Activated T-cell treated with anti-CD3 and anti-CD28 coated beads, Interleukin-2, amount 50 U/mL, for 72 hours (primary cell): ENCODE measurements around the gene CIDEB. TPM values are rescaled to one million over a fixed set of nuclear protein-coding genes. Genes with fewer than 3 reads are reported as not detected.
A peak's percentile ranks its signal among the peaks of the same experiment; 100 is the strongest.

ENCODE experiments used
- ATAC-seq, 2 donors: fragments of 150-1000 bp; cut with Tn5 transposase; replicated peaks in 1 of 2; 2 replicates each; pipeline ENCODE4 v1.10.0; 2021; ENCODE audit warnings: moderate library complexity in 2 of 2, mild to moderate bottlenecking in 1 of 2
- DNase-seq, 2 donors: peaks; one replicate each; pipeline ENCODE4 v3.0.0; 2021 to 2022; ENCODE audit warnings: mixed read lengths in 1 of 2
- H3K27ac Mint-ChIP-seq: one replicate; pipeline ENCODE4 v1.8.0; 2022; ENCODE audit warnings: mild to moderate bottlenecking, moderate library complexity, mixed read lengths
- H3K27me3 Mint-ChIP-seq: one replicate; pipeline ENCODE4 v1.8.0; 2022; ENCODE audit warnings: low read depth, mixed read lengths
- H3K36me3 Mint-ChIP-seq, 2 donors: one replicate each; pipeline ENCODE4 v1.8.0; 2022; ENCODE audit warnings: mixed read lengths in 2 of 2, mild to moderate bottlenecking in 1 of 2; ENCODE audit not compliant: insufficient read depth in 2 of 2
- H3K4me1 Mint-ChIP-seq: one replicate; pipeline ENCODE4 v1.8.0; 2022; ENCODE audit warnings: low read depth, mixed read lengths
- H3K4me3 Mint-ChIP-seq, 2 donors: one replicate each; pipeline ENCODE4 v1.8.0; 2022; ENCODE audit warnings: mild to moderate bottlenecking in 2 of 2, mixed read lengths in 2 of 2, moderate library complexity in 2 of 2
- H3K9me3 Mint-ChIP-seq, 2 donors: one replicate each; pipeline ENCODE4 v1.8.0; 2022; ENCODE audit warnings: mixed read lengths in 2 of 2
- total RNA-seq, 2 donors: library from RNA; stranded (reverse); gene quantifications; one replicate each; pipeline ENCODE4 v1.2.3, GENCODE V29; 2022

The CIDEB gene
- total RNA-seq, 2 donors from 2014 or later = 11.6 to 12.9 TPM

DNA sequence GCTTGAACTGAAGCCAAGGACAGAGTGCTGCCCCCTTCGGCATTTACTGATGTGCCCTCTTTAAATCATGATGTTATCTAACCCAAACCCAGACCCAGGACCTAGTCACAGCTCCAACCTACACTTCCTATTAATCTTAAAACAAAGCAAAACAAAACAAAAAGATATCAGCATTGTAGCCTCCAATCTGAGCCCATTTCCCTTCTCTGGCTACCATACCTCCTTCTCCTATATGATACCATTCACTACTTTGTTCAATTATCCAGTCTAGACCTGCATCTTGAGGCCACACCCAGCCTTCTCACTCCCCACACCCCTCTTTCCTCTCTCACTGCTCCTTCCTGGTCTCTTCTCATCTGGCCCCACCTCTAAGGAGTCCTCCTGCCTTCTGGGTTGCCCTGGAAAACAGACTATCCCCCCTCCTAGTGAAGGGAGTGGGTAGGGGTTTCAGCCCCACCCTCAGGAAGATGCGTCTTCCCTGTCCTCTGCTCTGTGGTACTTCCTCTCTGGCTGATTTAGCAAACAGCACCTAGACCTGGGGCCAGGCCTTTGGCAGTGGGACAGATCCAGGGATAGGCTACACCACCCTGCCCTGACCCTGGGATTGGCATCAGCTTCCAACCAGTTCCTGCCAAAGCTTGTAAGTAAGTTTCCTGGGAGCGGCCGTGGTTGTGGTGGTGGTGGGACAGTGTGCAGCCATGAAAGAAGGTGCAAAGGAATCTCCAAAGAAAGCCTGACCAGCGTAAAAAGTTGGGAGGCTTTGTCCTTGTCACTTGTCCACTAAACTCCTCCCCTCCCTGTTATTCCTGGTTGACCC is 6.8 kb upstream of the CIDEB start:
- Mint-ChIP-seq H3K4me3 (peak overlapping the region in 1 of 2 donors; percentile 42), H3K36me3 (peaks cover 0 to 4% of the 10 kb centered on the region in 2 donors), H3K4me1 (peaks cover 65% of the 10 kb centered on the region), H3K27ac (no peak overlapping the region), H3K27me3 (peaks cover 6% of the 10 kb centered on the region), H3K9me3 (no peaks in the 10 kb centered on the region)
- no peak for DNase-seq
- no peak for ATAC-seq

DNA sequence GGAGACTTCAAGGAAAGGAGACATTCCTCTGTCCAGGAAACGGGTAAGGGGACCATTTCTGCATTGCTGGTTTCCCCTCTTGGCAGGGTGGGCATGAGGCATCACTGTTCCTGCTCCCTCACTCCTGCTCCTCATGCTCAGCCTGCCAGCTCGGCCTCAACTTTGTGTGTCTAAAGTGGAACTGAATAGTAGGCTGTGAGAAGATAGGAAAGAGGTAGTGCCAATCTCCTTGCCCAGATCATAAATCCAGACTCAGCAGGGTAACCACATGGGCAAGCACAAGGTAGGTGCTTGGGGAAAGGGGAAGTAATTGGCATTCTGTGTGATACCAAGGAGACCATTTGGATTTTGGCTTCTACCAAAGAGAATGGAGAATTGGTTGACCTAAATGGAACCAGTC is 6.1 kb upstream of the CIDEB start:
- ATAC-seq (no peak), DNase-seq (no peak)
- Mint-ChIP-seq H3K27ac (peak overlapping the region; percentile 22), H3K9me3 (no peaks in the 10 kb centered on the region), H3K27me3 (no peaks in the 10 kb centered on the region), H3K4me1 (peaks cover 71% of the 10 kb centered on the region), H3K36me3 (peaks cover 0 to 10% of the 10 kb centered on the region in 2 donors), H3K4me3 (peak overlapping the region; percentile 17 to 86)

DNA sequence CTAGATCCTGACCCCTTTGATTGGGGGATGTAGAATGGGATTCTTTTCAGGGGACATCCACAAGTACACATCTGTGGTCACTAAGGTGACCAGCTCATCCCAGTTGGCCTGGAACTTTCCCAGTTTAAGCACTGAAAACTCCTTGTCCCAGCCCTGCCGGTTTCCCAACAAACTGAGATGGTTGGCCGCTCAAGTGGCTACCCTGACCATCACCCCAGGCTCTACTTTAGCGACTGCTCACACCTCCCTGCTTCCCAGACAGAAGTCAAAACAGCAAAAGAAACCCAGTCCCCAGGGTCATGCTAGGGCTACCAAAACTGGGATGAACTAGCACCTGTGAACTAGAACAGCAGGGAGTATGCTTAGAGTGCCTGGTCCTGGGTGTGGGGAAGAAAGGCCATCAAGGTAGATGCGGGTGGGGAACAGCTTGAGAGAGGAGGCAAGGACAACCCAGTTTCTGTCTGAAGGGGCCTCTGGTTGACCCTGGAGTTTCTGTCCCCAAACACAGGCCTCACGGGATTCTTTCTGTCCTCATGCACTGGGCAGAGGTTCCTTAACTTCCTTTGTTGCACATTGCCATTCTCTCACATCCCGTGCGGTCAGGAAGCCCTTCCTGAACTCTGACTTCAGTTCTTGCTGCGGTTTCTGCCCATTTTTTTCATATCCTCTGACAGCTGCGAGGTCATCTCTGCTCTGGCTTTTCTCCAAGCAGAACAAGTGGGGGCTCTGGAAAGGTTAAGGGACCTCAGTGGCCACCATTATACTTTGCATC is 5.1 kb upstream of the CIDEB start:
- ATAC-seq = no peak
- H3K36me3 Mint-ChIP-seq = peaks cover 2 to 13% of the 10 kb centered on the region in 2 donors
- H3K27me3 Mint-ChIP-seq = no peaks in the 10 kb centered on the region
- peak overlapping the region; percentile 64 for H3K27ac Mint-ChIP-seq
- no peaks in the 10 kb centered on the region for H3K9me3 Mint-ChIP-seq
- H3K4me3 Mint-ChIP-seq = peak overlapping the region; percentile 85 to 86
- peaks cover 76% of the 10 kb centered on the region for H3K4me1 Mint-ChIP-seq
- no peak for DNase-seq

DNA sequence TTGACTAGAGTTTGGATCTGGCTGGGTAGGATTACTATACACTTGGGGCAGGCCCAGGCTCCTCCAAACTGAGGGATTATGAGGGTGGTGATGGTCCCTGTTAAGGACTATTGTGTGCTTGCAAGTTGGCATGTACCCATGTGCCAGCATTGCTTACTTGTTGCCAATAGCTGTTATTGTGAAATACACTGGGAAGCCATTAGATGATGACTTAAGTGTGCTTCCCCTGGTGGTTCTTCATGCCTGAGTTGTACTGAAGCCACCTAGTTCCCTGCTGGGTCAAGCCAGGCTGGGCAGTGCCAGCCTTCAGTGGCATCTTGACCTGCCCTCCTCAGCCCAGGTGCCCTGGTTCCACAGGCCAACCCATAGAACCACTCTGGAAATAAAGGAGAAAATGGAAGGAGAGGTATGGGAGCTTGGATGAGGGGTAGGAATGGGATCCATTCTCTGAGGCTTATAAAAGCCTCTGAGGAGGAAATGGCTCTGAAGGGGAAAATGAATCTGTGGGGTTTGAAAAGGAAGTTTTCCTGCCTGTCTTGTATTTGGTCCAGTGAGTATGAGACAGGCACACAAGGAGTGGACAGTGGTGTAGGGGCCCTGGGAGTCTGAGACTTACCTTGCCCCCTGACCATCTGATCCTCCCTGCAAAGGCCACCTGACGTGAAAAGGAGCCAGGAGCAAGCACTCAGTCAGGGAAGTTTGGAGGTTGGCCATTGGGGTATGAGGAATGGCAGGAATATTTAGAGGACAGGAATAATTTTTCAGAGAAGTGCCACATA is 4.2 kb upstream of the CIDEB start:
- DNase-seq (no peak), ATAC-seq (no peak)
- Mint-ChIP-seq H3K27ac (peak overlapping the region; percentile 64), H3K36me3 (peaks cover 2 to 13% of the 10 kb centered on the region in 2 donors), H3K4me1 (peaks cover 76% of the 10 kb centered on the region), H3K9me3 (no peaks in the 10 kb centered on the region), H3K27me3 (no peaks in the 10 kb centered on the region), H3K4me3 (peak overlapping the region; percentile 85 to 86)

DNA sequence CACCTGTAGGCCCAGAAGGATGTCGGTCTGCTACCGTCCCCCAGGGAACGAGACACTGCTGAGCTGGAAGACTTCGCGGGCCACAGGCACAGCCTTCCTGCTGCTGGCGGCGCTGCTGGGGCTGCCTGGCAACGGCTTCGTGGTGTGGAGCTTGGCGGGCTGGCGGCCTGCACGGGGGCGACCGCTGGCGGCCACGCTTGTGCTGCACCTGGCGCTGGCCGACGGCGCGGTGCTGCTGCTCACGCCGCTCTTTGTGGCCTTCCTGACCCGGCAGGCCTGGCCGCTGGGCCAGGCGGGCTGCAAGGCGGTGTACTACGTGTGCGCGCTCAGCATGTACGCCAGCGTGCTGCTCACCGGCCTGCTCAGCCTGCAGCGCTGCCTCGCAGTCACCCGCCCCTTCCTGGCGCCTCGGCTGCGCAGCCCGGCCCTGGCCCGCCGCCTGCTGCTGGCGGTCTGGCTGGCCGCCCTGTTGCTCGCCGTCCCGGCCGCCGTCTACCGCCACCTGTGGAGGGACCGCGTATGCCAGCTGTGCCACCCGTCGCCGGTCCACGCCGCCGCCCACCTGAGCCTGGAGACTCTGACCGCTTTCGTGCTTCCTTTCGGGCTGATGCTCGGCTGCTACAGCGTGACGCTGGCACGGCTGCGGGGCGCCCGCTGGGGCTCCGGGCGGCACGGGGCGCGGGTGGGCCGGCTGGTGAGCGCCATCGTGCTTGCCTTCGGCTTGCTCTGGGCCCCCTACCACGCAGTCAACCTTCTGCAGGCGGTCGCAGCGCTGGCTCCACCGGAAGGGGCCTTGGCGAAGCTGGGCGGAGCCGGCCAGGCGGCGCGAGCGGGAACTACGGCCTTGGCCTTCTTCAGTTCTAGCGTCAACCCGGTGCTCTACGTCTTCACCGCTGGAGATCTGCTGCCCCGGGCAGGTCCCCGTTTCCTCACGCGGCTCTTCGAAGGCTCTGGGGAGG is 3.1 kb upstream of the CIDEB start, which contains the start of gene LTB4R:
TSS of gene LTB4R (plus strand) at position 857 of the 959 bp plus-strand sequence. CDS start 4,150 bp downstream, outside the sequence.
- no peaks in the 10 kb centered on the region for H3K27me3 Mint-ChIP-seq
- DNase-seq = peak; percentile 79 to 80
- H3K4me3 Mint-ChIP-seq = peak within 1 kb of the TSS; percentile 85 to 86
- H3K4me1 Mint-ChIP-seq = peaks cover 74% of the 10 kb centered on the region
- H3K27ac Mint-ChIP-seq = peak within 1 kb of the TSS; percentile 64
- H3K9me3 Mint-ChIP-seq = no peaks in the 10 kb centered on the region
- H3K36me3 Mint-ChIP-seq = peaks cover 2 to 20% of the 10 kb centered on the region in 2 donors
- ATAC-seq = peak; percentile 86

DNA sequence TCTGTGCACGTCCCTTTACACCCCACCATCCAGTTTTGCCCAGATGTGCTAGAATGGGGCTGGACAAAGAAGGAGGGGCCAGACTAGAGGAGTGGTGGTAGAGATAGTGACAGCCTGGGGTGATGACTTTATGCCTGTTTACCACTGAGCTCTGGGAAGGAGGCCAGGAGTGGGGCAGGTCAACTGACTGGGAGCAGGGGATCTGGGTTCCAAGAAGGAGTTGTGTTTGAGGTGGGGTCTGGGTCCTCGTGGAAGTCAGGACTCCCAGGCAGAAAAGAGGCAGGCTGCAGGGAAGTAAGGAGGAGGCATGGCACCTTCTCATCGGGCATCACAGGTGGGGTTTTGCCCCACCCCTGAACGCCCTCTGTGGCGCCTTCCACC is 2.5 kb upstream of the CIDEB start:
- no peak for DNase-seq
- no peak for ATAC-seq
- no peaks in the 10 kb centered on the region for H3K9me3 Mint-ChIP-seq
- peaks cover 74% of the 10 kb centered on the region for H3K4me1 Mint-ChIP-seq
- no peak overlapping the region for H3K27ac Mint-ChIP-seq
- H3K4me3 Mint-ChIP-seq = peak overlapping the region; percentile 85 to 86
- H3K27me3 Mint-ChIP-seq = no peaks in the 10 kb centered on the region
- peaks cover 3 to 20% of the 10 kb centered on the region in 2 donors for H3K36me3 Mint-ChIP-seq

DNA sequence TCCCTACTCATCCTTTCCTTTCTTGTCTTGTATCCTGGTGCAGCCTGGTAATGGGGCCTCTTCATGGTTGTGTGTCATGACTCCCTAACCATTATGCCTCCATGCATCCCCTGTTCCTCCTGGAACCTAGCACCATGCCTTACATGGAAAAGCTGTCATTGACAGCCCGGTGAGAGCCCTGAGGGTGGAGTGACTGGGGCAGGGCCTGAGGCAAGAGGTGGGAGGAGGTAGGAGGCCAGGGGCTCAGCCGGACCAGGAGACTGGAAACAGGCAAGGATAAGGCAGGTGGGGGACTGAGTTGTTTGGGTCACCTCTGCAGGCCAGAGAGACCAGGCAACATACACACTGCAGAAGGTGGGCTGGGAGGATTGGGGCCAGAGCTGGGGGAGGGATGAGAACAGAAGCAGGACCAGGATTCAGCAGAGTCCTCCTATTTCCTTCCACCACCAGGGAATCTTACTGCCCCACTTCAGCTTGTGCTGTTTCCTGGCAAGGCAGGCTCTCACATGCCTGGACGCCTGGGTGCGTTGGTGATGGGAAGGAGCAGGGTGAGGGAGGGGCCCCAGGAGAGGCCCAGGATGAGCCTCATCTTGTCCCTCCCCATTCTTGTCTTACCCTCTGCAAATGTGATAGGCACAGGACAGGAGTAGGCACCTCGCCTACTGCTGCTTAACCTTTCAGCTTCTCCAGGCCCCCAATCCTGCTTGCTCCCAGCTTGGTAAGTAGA is 1.9 kb upstream of the CIDEB start, which contains the start of gene LTB4R2:
TSS of gene LTB4R2 (plus strand) at position 603 of the 727 bp plus-strand sequence. CDS start 525 bp downstream, outside the sequence.
- peak within 1 kb of the TSS; percentile 85 to 86 for H3K4me3 Mint-ChIP-seq
- H3K27ac Mint-ChIP-seq = no peak within 1 kb of the TSS
- H3K36me3 Mint-ChIP-seq = peaks cover 5 to 25% of the 10 kb centered on the region in 2 donors
- DNase-seq (no peak), ATAC-seq (no peak)
- H3K4me1 Mint-ChIP-seq = peaks cover 68% of the 10 kb centered on the region
- no peaks in the 10 kb centered on the region for H3K27me3 Mint-ChIP-seq
- H3K9me3 Mint-ChIP-seq = no peaks in the 10 kb centered on the region

DNA sequence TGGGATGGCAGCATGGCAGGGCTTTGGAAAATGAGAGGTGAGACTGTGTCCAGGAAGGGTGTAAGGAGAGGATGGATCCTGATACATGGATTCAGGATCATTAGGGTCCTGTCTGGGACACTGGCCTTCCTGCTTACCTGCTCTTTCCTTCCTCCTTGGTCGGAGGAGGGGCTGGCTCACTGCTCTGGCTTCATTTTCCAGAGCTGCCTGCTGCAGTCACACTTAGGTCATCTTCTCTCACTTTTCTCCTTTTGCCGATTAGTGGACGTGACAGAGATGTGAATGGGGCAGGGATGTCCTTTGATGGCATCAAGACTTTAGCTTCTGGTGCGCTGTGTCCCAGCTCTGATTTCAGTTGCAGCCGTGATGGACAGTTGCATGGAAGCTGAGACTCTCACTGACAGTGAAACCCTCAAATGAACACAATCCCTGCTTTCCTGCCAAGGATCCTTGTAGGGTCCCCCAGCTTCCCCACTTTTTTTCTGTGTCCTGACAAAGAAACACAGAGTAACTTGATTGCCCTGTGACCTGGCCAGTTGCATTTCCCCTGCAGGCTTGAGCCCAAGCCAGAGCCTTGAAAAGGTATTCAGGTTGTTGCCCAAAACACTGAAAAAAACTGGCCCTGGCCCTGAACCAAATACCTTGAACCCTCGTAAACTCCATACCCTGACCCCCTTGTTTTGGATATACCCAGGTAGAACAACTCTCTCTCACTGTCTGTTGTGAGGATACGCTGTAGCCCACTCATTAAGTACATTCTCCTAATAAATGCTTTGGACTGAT is 756 bp upstream of the CIDEB start:
- DNase-seq (no peak), ATAC-seq (no peak)
- Mint-ChIP-seq H3K4me1 (peaks cover 56% of the 10 kb centered on the region), H3K27ac (no peak overlapping the region), H3K9me3 (no peaks in the 10 kb centered on the region), H3K36me3 (peaks cover 5 to 33% of the 10 kb centered on the region in 2 donors), H3K4me3 (no peak overlapping the region), H3K27me3 (no peaks in the 10 kb centered on the region)

DNA sequence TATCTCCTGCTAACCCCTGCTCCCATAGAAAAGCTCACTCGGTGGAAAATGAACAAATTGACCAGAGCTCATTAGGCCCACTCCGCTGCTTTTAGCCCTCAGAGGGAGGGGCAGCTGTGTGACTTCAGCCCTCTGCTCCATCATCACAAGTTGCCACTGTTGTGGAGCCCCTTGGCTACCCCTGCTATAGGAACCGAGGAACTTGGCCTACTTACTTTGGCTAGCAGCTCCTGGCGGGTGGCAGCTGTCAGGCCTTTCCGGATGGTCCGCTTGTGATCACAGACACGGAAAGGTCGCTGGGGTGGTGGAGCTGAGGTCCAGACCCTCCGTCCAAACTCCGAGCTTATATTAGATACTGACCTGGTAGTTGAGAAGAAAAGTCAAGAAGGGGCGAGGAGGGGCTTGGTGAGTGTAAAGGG is 612 bp downstream of the CIDEB start:
- no peaks in the 10 kb centered on the region for H3K9me3 Mint-ChIP-seq
- H3K4me1 Mint-ChIP-seq = peaks cover 46% of the 10 kb centered on the region
- H3K4me3 Mint-ChIP-seq = no peak overlapping the region
- H3K36me3 Mint-ChIP-seq = peaks cover 5 to 41% of the 10 kb centered on the region in 2 donors
- no peak for DNase-seq
- no peaks in the 10 kb centered on the region for H3K27me3 Mint-ChIP-seq
- H3K27ac Mint-ChIP-seq = no peak overlapping the region
- no peak for ATAC-seq

DNA sequence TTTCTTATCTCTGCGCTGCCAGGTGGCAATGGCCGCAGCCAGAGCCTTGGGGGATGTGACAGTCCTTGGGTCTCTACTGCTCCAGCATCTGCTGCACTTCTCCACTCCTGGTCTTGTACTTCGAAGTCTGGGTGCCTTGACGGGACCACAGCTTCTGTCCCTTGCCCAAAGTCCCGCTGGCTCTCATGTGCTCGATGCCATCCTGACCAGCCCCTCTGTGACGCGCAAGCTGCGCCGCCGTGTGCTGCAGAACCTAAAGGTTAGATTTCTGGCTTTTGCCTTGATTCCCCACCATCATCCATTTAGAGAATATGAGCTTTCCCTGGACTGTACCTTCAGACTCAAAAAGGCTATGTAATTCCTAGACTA is 3.8 kb downstream of the CIDEB start:
- no peak overlapping the region for H3K27ac Mint-ChIP-seq
- ATAC-seq (no peak), DNase-seq (no peak)
- H3K36me3 Mint-ChIP-seq = peaks cover 5 to 38% of the 10 kb centered on the region in 2 donors
- H3K4me1 Mint-ChIP-seq = peaks cover 45% of the 10 kb centered on the region
- no peak overlapping the region for H3K4me3 Mint-ChIP-seq
- H3K9me3 Mint-ChIP-seq = no peaks in the 10 kb centered on the region
- no peaks in the 10 kb centered on the region for H3K27me3 Mint-ChIP-seq
